Endothelial cell of umbilical vein (primary cell): ENCODE measurements around the gene MISP3. TPM values are rescaled to one million over a fixed set of nuclear protein-coding genes. Genes with fewer than 3 reads are reported as not detected.

Experiments used
- BruUV-seq: library from RNA; stranded (reverse); fragments of 400-500 nt; replicated peaks from 2 replicates; lab custom pipeline; 2021; lab: Mats Ljungman, UMichigan
- CTCF ChIA-PET: fragments of 300-600, 350-600 bp; sonication (Branson Sonifier 250); formaldehyde crosslinking; loops from one replicate; lab custom pipeline; 2021; ENCODE audit warnings: antibody characterized with exemption, inconsistent platforms; lab: Charles Lee
- POLR2A ChIA-PET: fragments of 300-600, 350-600 bp; sonication (Branson Sonifier 250); formaldehyde crosslinking; loops from one replicate; lab custom pipeline; 2021; ENCODE audit warnings: antibody characterized with exemption, inconsistent platforms; lab: Charles Lee
- DNase-seq: peaks from one replicate; pipeline ENCODE4 v3.0.0-alpha.2; 2011; ENCODE audit warnings: low read depth, low spot score
- FAIRE-seq: peaks from 2 replicates; lab custom pipeline; 2011; peaks lifted over from hg19 to GRCh38; lab: Jason Lieb, UNC
- H2AFZ ChIP-seq: 2 replicates; pipeline ENCODE4 v1.6.0; 2012; ENCODE audit warnings: low read depth, low read length, control low read depth, inconsistent platforms
- H3K27ac ChIP-seq: 2 replicates; pipeline ENCODE4 v1.5.1; 2011; ENCODE audit warnings: low read depth, mild to moderate bottlenecking, control low read depth, low read length, moderate library complexity; ENCODE audit not compliant: insufficient read depth
- H3K27me3 ChIP-seq, 2 experiments: 2 replicates each; pipeline versions ENCODE4 v1.6.0 to v1.6.1; 2011; ENCODE audit warnings: low read length in 2 of 2, mixed read lengths in 1 of 2; ENCODE audit not compliant: control insufficient read depth in 2 of 2, insufficient read depth in 2 of 2
- H3K36me3 ChIP-seq, 2 experiments: 2 replicates in 1 of 2; 3 replicates in 1 of 2; pipeline ENCODE4 v1.5.1; 2011; ENCODE audit warnings: low read length in 2 of 2, mild to moderate bottlenecking in 1 of 2, moderate library complexity in 1 of 2; ENCODE audit not compliant: control insufficient read depth in 2 of 2, insufficient read depth in 2 of 2; ENCODE audit errors: extremely low read depth in 1 of 2
- H3K4me1 ChIP-seq: 3 replicates; pipeline ENCODE4 v1.5.1; 2011; ENCODE audit warnings: mild to moderate bottlenecking, low read length; ENCODE audit not compliant: control insufficient read depth, insufficient read depth; ENCODE audit errors: extremely low read depth
- H3K4me2 ChIP-seq: 2 replicates; pipeline ENCODE4 v1.6.1; 2011; ENCODE audit warnings: low read length, control low read depth, mixed read lengths; ENCODE audit not compliant: insufficient read depth
- H3K4me3 ChIP-seq, 3 experiments: fragments of 200-600 bp in 1 of 3; sonication (generic), shearing (Covaris generic) in 1 of 3; replicated peaks in 1 of 3; 2 replicates each; pipeline ENCODE4 v1.5.1; 2011 to 2016; ENCODE audit warnings: control low read depth in 3 of 3, low read length in 3 of 3, mild to moderate bottlenecking in 2 of 3, inconsistent platforms in 1 of 3, low read depth in 1 of 3, moderate library complexity in 1 of 3; ENCODE audit not compliant: insufficient read depth in 1 of 3
- H3K79me2 ChIP-seq: 2 replicates; pipeline ENCODE4 v1.6.0; 2012; ENCODE audit warnings: low read length, inconsistent platforms; ENCODE audit not compliant: control insufficient read depth, insufficient read depth
- H3K9ac ChIP-seq: replicated peaks from 2 replicates; pipeline ENCODE3; 2011; ENCODE audit warnings: low read length, control low read depth; ENCODE audit not compliant: insufficient read depth; ENCODE audit errors: extremely low read depth
- H3K9me1 ChIP-seq: replicated peaks from 3 replicates; pipeline ENCODE4 v1.6.0; 2011; ENCODE audit warnings: mild to moderate bottlenecking, low read length; ENCODE audit not compliant: control insufficient read depth, insufficient read depth; ENCODE audit errors: extremely low read depth
- H3K9me3 ChIP-seq: replicated peaks from 2 replicates; pipeline ENCODE4 v1.5.1; 2012; ENCODE audit warnings: low read length, inconsistent platforms; ENCODE audit not compliant: control insufficient read depth, insufficient read depth
- H4K20me1 ChIP-seq: replicated peaks from 2 replicates; pipeline ENCODE3; 2011; ENCODE audit warnings: mild to moderate bottlenecking, low read length; ENCODE audit not compliant: control insufficient read depth, insufficient read depth; ENCODE audit errors: extremely low read depth
- EZH2 ChIP-seq: IDR thresholded peaks from 2 replicates; pipeline ENCODE4 v1.6.1; 2012; ENCODE audit warnings: borderline replicate concordance, low read depth, mild to moderate bottlenecking, moderate library complexity, low read length, inconsistent platforms; ENCODE audit not compliant: severe bottlenecking
- FOS ChIP-seq: IDR thresholded peaks from 2 replicates; pipeline ENCODE4 v1.6.1; 2011; ENCODE audit warnings: mild to moderate bottlenecking, low read length, moderate library complexity, borderline replicate concordance; ENCODE audit not compliant: insufficient read depth
- GATA2 ChIP-seq: IDR thresholded peaks from 2 replicates; pipeline ENCODE4 v1.7.0; 2011; ENCODE audit warnings: low read depth, mild to moderate bottlenecking, moderate library complexity, mixed read lengths, low read length; ENCODE audit not compliant: insufficient read length, insufficient read depth
- JUN ChIP-seq: IDR thresholded peaks from 2 replicates; pipeline ENCODE4 v1.6.1; 2011; ENCODE audit warnings: borderline replicate concordance, low read depth; ENCODE audit not compliant: insufficient read length, insufficient read depth
- MYC ChIP-seq: IDR thresholded peaks from one replicate; pipeline ENCODE4 v1.6.1; 2011; ENCODE audit warnings: mild to moderate bottlenecking, low read depth, low read length
- POLR2A ChIP-seq: IDR thresholded peaks from 2 replicates; pipeline ENCODE4 v1.6.1; 2012; ENCODE audit warnings: low read depth, mild to moderate bottlenecking, control low read depth, low read length
- POLR2AphosphoS5 ChIP-seq: IDR thresholded peaks from 2 replicates; pipeline ENCODE4 v1.6.1; 2012; ENCODE audit warnings: low read depth, mild to moderate bottlenecking, control low read depth, low read length, moderate library complexity; ENCODE audit not compliant: insufficient read depth
- dilution Hi-C: fragments of 300-500 bp; cut with MboI; formaldehyde crosslinking; loops from one replicate; pipeline ENCODE4 v1.15.0; 2019; ENCODE audit warnings: low sequenced_read_pairs; ENCODE audit not compliant: extremely low pct_ligation_motif_present
- intact Hi-C: fragments of 100-400 bp; cut with micrococcal nuclease; formaldehyde crosslinking; loops from one replicate; pipeline ENCODE4 v1.10.0; 2022
- polyA plus RNA-seq, 4 experiments: library from polyadenylated mRNA; depleted of rRNA in 3 of 4; stranded (reverse) in 3 of 4; unstranded in 1 of 4; fragments of >200 nt; gene quantifications; 2 replicates each; pipeline versions ENCODE4 v1.2.1 to v1.2.3, GENCODE V29; 2011 to 2012; ENCODE audit warnings: missing spikeins in 1 of 4
- total RNA-seq: library from RNA; stranded (reverse); gene quantifications from 2 replicates; pipeline ENCODE4 v1.2.3, GENCODE V29; 2021
- TF ChIP-seq, protein P1 (sequence below), 2 donors: IDR thresholded peaks; 1 replicate in 1 of 2; 2 replicates in 1 of 2; pipeline ENCODE4 v1.5.1; 2011; ENCODE audit warnings: low read length in 2 of 2, mild to moderate bottlenecking in 2 of 2, moderate library complexity in 2 of 2, control low read depth in 1 of 2, inconsistent platforms in 1 of 2, low read depth in 1 of 2; ENCODE audit not compliant: insufficient read depth in 1 of 2; ENCODE audit errors: extremely low read depth in 1 of 2
- TF ChIP-seq, protein P2 (sequence below): IDR thresholded peaks from 2 replicates; pipeline ENCODE4 v1.6.1; 2011; ENCODE audit not compliant: insufficient read depth, insufficient read length

The MISP3 gene
- total and polyA plus RNA-seq, 2 donors (not counting 3 experiments of a cell fraction or from before 2014, with no cell fraction given): 0.26 to 0.31 TPM

DNA sequence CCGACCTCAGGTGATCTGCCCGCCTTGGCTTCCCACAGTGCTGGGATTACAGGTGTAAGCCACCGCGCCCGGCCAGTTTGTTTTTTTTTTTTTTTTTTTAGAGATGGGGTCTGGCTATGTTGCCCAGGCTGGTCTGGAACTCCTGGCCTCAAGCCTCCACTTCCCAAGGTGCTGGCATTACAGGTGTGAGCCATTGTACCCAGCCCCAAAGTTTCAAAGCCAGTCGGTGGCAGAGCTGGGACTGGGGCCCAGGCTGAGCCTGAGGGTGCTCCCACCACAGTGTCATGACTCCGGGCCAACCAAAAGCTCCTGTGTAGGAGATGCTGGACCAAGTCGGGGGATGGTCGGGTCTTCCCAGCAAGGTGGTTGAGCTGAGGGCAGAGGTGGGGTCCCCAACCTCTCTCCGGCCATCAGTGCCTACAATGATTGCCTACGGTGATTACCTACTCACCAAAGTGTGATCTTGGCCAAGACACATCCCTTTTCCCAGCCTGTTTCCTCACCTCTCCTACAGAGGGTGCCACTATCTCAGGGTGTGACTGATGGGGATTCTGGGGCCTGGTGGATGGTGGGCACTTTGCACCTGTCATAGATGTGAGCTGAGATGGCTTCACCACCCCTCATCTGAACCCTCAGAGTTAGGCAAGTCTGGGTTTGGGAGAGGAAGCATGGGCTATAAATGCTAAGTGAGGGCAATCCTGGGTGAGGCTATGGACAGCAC lies 23.8 kb downstream of the MISP3 start:
- no peak overlapping the region for H3K4me3 ChIP-seq
- DNase-seq (no peak), FAIRE-seq (no peak)
- ChIA-PET CTCF (interaction anchor here (0.7 to 0.8 kb wide), 2 partner anchors 18 to 40 kb away, joined by 3 to 5 read pairs; partner anchors contain the start of gene ASF1B), POLR2A (no interaction called here)
- no peak overlapping the region for H3K9ac ChIP-seq
- H3K4me1 ChIP-seq: peaks cover 7% of the 10 kb centered on the region
- no peak overlapping the region for H3K4me2 ChIP-seq
- TF ChIP-seq, protein P1, sequence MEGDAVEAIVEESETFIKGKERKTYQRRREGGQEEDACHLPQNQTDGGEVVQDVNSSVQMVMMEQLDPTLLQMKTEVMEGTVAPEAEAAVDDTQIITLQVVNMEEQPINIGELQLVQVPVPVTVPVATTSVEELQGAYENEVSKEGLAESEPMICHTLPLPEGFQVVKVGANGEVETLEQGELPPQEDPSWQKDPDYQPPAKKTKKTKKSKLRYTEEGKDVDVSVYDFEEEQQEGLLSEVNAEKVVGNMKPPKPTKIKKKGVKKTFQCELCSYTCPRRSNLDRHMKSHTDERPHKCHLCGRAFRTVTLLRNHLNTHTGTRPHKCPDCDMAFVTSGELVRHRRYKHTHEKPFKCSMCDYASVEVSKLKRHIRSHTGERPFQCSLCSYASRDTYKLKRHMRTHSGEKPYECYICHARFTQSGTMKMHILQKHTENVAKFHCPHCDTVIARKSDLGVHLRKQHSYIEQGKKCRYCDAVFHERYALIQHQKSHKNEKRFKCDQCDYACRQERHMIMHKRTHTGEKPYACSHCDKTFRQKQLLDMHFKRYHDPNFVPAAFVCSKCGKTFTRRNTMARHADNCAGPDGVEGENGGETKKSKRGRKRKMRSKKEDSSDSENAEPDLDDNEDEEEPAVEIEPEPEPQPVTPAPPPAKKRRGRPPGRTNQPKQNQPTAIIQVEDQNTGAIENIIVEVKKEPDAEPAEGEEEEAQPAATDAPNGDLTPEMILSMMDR (IDR thresholded peaks at IDR 0.05; ENCODE audit: extremely low read depth in 1 of 2, insufficient read depth in 1 of 2, low read depth in 1 of 2, low read length in 2 of 2): no peak
- TF ChIP-seq EZH2 (no peak), GATA2 (no peak), FOS (no peak), POLR2AphosphoS5 (no peak), POLR2A (no peak), MYC (no peak), JUN (no peak)
- TF ChIP-seq, protein P2, sequence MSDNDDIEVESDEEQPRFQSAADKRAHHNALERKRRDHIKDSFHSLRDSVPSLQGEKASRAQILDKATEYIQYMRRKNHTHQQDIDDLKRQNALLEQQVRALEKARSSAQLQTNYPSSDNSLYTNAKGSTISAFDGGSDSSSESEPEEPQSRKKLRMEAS: no peak
- no peaks in the 10 kb centered on the region for H3K9me1 ChIP-seq
- H3K27me3 ChIP-seq: no peaks in the 10 kb centered on the region
- no TSS peak for BruUV-seq
- H2AFZ ChIP-seq: no peak overlapping the region
- intact Hi-C loops (no loop called here), dilution Hi-C loops (no loop called here)
- H3K27ac ChIP-seq: no peak overlapping the region
- no peaks in the 10 kb centered on the region for H3K79me2 ChIP-seq
- H3K9me3 ChIP-seq: peaks cover 3% of the 10 kb centered on the region
- peaks cover 0 to 11% of the 10 kb centered on the region in 2 experiments for H3K36me3 ChIP-seq
- no peaks in the 10 kb centered on the region for H4K20me1 ChIP-seq
